NCI-H1417 (cell line): ENCODE data around the gene TRIM24.

Experiments used
- DNase-seq, 3 experiments: peaks; one replicate each; lab custom pipeline; 2025; lab: John Stamatoyannopoulos, UW

TRIM24 gene

GRCh38 chr7:138579136-138579535 is 119.1 kb downstream of the TRIM24 start:
- DNase-seq = no peak

GRCh38 chr7:138579671-138580070 is 119.6 kb downstream of the TRIM24 start:
- no peak for DNase-seq

DNA sequence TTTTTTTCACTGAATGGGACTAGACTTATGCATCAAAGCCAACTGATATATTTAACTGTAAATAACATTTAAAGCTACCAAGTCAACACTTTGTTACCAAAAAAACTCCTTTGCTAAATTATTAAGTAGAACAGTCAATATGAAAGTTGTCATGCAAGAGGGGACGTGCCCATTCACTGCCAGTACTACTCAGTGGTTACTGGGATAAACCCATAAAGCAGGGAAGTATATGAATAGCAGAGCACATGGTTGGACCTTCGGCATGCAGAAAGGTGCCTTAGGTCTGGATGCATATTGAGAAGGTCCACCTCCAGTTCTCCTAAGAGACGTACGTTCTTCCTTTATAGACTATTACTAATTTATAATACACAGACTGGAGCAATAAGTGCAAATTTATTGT is 121.0 kb downstream of the TRIM24 start:
- DNase-seq = no peak

DNA sequence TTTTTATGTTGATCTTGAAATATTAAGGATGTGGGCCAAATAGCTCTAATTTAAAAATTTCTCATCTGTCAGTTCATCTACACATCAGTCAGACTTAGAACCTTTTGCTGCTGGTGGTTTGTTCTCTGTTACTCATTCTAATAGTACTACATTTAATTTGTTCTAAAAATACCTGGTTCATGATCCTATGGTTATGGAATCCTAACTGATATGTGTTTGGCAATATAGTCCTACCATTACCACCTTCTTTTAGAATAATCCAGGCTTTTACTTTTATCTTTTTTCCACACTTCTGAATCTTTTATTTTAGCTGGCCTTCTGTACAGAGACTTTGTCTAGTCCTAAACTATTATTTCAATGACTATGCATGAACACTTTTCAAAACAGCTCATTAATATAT is 124.2 kb downstream of the TRIM24 start:
- no peak for DNase-seq

- DNase-seq = no peak
Measured at GRCh38 chr7:138584696-138585095, 124.6 kb downstream of the TRIM24 start.

DNA sequence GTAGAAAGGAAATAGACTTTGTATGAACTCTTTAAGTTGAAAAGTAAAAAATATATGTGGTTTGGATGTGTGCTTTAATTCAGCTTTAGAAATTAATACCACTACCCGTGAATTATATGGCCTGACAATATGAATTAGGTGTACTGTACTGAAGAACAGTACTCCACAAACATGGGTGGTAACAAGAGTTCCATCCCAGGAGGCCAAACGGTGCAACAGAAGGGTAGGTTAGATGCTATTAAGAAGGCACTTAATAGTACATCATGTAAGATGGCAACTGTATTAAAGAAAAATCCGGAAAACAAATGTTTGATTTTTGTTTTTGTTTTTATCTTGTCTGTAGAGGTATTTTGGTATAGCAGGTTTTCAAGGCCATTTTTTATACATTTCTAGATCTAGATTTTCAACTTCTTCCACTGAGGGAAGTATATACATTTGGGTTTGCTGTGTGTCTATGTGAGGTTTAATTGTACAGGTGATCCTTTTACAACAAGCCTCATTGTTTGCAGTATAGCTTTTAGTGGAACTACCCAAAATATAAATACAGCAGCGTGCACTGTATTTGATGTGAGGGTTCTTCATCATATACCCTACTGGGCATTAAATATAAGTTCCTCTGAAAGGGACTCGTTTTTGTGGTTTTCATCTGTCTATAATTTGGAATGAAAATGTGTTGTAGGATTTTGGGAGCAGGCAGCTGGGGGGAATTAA is 125.4 kb downstream of the TRIM24 start:
- DNase-seq = no peak

DNA sequence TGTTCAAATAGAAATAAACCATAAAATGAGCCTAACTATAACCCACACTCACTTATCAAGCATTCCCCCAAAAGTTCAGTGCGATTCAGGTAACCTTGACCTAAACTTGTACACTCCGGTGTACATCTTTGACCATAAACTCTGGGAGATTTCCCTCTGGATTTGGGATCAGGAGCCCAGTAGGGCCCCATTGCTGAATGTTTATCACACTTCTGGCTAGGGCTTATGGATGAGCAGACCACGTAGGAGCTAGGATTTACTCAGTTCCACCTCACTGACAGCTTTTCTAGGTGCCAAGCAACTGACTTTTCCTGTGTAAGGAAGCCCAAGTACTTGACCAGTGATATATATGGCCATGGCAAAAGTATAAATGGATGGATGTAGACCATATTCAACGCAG is 127.4 kb downstream of the TRIM24 start:
- DNase-seq = no peak

GRCh38 chr7:138588986-138589385 is 128.9 kb downstream of the TRIM24 start:
- no peak for DNase-seq

- no peak for DNase-seq
Measured at GRCh38 chr7:138590154-138590553, 130.1 kb downstream of the TRIM24 start.

DNA sequence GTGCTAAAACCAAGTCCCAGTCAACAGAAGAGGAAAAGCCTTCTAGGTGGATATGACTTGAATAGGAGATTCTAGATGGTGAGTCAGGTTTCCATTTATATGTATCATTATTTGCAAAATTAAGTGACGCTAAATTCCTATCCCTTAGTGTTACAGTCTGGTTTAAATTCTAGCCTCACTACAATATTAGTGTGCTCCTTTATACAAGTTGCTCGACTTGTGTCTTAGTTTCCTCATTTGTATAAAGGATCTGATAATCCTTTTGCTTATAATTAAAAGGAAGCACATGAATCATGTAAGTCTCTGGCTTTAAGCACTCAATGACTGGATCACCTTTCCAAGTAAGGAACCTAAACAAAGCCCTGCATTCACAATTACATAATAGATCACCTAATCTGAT is 135.4 kb downstream of the TRIM24 start:
- no peak for DNase-seq

DNA sequence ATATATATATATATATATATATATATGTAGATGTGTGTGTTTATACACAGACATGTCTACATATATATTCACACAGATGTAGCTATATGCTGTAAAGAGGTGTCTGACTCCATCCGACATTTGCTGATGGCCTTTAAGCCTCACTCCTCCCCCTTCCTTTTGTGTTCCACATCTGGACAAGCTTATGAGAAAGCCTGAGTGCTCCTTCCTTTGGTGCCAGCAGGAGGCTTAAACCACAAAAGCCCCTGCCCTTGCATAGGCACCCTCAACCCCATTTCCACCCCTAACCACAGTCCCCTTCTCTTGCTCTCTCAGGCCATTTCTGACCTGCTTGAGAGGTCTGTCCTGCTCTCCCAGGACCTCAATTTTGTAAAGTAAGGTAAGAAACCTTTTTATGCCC is 142.4 kb downstream of the TRIM24 start:
- no peak for DNase-seq

DNA sequence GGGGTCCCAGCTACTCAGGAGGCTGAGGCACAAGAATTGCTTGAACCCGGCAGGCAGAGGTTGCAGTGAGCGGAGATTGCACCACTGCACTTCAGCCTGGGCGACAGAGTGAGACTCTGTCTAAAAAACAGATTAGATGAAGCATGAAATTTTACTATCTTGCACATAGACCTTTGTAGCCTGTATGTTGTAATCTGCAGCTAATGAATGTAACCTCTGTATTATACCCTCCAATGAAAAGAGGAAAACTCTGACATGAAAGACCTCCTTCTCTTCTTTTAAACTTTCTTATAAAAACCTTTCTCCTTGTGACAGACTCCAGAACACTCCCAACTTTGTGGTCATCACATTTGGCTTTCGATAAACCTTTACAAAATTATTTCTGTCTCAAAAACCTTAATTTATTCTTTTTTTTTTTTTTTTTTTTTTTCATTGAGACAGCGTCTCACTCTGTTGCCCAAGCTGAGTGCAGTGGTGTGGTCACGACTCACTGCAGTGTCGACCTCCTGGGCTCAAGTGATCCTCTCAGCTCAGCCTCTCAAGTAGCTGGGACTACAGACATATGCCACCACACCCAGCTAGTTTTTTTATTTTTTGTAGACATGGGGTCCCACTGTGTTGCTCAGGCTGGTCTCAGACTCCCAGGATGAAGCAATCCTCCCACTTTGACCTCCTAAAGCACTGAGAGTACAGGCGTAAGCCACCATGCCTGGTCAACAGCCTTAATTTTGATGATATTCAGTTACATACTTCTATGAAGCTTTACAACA is 143.7 kb downstream of the TRIM24 start:
- no peak for DNase-seq

GRCh38 chr7:138606236-138606635 is 146.2 kb downstream of the TRIM24 start:
- peak in 1 of 3 experiments; percentile 8 for DNase-seq

GRCh38 chr7:138607216-138608126 is 147.4 kb downstream of the TRIM24 start:
- no peak for DNase-seq

DNA sequence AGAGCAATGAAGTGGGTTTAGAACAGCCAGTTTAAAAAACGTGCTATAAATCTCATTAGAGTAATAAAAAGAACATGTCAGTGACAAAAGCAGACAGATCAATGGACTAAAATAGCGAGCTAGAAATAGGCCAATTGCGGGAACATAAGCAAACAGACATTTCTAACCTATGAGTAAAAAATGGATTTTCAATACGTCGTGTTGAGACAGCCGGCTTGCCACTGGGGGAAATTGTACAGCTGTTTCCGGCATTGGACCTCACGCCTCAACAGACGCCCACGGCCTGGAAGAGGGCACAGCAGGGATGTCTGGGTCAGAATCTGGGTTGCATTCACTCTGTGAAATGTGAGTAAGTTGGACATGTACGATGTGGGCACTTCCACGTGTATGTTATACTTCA is 148.2 kb downstream of the TRIM24 start:
- peak in 1 of 3 experiments; percentile 21 for DNase-seq

- no peak for DNase-seq
Measured at GRCh38 chr7:138610671-138611170, 150.7 kb downstream of the TRIM24 start.

DNA sequence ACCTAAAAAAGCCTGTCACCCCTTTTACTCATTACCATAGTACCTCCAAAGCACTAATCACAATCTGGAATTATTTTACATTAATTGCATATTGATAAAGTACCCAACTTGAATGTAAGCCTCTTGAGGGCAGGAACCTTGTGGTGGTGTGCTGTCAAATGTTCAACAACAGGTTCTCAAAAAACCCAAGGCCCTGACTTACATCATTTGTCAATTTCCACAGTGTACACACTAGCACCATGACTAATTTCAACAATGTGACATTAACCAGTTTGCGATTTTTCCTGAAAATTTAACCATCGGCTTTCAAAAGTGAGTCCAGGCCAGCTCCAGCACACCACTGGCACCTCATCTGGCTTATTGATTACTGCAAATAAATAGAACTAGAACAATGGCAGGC is 153.6 kb downstream of the TRIM24 start:
- no peak for DNase-seq

GRCh38 chr7:138616085-138616484 is 156.0 kb downstream of the TRIM24 start:
- DNase-seq = no peak

GRCh38 chr7:138618506-138618905 is 158.4 kb downstream of the TRIM24 start:
- DNase-seq = no peak

- no peak for DNase-seq
Measured at GRCh38 chr7:138618933-138619332, 158.9 kb downstream of the TRIM24 start.

GRCh38 chr7:138622841-138623240 is 162.8 kb downstream of the TRIM24 start:
- DNase-seq = no peak
